HG02623 (cell line): Measurements from ENCODE around the gene MREG.
"Not testable (repeated sequence)": the region's sequence is repeated elsewhere in the genome, so short reads cannot be mapped to it uniquely, and the experiment has no call there.

ENCODE experiments used
- ATAC-seq: cut with Tn5 transposase; IDR thresholded peaks from one replicate; pipeline ENCODE4 v1.9.1; 2021; ENCODE audit warnings: moderate library complexity; ENCODE audit not compliant: unreplicated experiment

The MREG gene

DNA sequence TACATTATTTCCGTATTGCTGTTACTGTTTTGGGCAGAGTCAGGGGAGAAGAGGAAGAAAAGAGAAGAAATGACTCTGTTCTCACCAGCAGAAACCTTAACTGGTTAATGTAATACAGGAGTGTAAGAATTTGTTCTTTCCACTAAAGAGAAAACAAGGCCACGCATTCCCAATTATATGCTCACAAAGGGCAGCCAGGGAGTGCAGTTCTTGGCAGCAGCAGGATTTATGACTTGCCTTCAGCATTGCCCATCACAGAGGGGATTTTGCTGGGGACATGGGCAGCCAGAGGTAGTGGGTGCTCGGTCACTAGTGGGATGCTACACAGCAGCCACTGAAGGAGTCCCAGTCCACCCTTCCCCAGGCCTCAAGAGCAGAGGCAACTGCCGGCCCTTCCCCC is 18.4 kb downstream of the MREG start:
- ATAC-seq: no peak

DNA sequence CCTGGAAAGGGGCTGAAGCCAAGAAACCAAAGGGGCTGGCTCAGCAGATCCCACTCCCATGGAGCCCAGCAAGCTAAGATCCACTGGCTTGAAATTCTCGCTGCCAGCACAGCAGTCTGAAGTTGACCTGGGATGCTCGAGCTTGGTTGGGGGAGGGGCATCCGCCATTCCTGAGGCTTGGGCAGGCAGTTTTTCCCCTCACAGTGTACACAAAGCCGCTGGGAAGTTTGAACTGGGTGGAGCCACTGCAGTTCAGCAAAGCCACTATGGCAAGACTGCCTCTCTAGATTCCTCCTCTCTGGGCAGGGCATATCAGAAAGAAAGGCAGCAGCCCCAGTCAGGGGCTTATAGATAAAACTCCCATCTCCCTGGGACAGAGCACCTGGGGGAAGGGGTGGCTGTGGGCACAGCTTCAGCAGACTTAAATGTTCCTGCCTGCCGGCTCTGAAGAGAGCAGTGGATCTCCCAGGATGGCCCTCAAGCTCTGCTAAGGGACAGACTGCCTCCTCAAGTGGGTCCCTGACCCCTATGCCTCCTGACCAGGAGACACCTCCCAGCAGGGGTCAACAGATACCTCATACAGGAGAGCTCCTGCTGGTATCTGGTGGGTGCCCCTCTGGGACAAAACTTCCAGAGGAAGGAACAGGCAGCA is 24.7 kb downstream of the MREG start:
- not testable (repeated sequence) for ATAC-seq

DNA sequence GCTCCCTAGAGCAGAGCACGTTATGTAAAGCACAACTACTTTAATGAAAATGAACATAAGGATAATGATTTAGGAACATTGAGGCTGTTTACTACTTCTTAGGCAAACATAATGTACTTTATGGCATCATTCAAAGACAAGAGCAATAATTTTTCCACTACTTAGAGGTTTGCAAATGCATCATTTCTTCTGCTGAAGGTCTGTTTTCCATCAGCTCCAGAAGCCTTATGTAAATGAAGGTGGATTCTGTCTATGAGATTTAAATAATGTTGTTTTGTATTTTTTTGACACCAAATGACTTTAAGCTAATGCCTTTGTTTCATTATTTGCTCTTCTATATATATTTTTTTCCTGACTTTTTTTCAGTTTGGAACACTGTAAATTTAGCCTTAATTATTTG is 28.1 kb downstream of the MREG start:
- ATAC-seq: no peak

DNA sequence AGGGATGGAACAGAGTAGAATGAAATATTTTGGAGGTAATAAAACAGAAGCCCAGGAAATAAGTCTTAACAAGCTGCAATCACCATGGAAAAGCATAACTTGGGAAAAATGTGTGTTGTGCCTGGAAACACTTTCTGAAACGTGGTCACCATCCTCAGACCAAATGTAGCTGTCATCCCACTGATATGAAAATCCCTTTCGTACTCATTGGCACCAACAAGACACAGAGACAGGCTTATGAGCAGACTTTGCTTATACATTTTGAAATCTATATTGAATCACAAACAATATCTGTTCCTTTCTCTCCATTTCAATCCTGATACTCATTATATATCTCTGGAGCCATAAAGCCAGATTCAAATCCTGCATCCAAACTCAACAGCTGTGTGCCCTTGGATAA is 28.7 kb downstream of the MREG start:
- ATAC-seq: no peak

DNA sequence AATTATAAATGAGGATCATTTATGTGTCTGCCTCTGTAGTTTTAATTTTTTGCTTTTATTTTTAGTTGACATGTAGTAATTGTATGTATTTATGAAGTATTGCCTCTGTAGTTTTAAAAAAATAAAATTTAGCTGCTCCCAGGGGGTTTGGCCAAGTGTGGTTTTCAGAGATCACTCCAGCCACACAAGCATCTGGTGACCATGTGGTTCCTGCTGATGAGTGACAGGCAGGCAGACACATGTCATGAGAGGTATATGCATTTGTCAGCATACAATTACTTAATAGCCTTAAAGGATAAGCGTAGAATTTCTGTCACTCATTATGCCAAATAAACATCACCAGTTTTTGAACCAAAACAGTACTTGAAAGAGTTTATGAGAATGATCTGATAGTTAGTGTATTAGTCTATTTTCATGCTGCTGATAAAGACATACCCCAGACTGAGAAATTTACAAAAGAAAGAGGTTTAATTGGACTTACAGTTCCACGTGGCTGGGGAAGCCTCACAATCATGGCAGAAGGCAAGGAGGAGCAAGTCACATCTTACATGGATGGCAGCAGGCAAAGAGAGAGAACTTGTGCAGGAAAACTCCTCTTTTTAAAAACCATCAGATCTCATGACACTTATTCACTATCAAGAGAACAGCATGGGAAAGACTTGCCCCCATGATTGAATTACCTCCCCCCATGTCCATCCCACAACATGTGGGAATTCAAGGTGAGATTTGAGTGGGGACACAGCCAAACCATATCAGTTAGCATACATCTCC is 29.6 kb downstream of the MREG start:
- ATAC-seq: no peak

DNA sequence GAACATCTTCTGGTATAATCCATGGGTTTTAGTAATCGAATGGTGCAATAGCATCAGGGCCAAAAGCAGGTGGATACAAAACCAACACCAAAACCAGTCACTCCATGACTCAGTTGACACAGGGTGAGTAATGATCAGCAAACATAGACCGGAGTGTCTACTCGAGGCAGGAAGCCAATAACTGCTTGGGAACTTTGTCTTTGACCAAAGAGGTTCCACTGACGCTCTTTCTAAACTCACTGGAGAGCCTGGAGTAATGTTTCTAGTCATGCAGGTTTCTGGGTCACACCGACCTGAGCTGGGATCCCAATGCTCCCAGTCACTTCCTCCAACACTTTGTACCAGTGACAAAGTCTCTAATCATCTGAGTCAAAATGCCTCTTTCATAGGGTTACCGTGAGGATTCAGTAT is 30.9 kb downstream of the MREG start:
- ATAC-seq: peak; percentile 58

DNA sequence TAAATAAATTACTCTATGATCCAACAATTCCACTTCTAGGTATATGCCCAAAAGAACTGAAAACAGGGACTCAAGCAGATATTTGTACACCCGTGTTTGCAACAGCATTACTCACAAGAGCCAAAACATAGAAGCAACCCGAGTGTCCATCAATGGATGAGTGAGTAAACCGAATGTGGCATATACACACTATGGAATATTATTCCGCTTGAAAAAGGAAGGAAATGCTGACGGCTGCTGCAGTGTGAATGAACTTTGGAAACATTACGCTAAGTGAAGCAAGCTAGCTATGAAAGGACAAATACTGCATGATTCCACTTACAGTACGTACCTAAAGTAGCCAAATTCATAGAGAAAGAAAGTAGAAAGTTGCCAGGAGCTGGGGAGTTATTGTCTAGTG is 32.2 kb downstream of the MREG start:
- no peak for ATAC-seq

DNA sequence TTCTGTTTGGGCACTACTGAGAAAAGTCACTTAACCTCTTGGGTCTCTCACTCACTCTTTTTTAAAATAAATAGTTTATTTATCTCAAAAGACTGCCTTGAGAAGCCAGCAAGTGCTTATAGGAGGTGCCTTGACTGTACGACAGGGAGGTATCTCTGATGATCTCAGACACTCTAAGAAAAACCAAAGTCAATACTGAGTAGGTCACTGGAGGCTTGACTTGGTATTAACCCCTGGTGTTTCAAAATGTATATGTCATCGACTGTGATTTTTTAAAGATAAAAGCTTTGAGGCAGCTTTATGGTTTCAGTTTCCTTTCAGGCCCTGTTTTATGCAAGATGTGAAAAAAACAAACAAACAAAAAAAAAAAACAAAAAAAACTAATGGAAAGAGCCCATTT is 33.7 kb downstream of the MREG start:
- no peak for ATAC-seq

DNA sequence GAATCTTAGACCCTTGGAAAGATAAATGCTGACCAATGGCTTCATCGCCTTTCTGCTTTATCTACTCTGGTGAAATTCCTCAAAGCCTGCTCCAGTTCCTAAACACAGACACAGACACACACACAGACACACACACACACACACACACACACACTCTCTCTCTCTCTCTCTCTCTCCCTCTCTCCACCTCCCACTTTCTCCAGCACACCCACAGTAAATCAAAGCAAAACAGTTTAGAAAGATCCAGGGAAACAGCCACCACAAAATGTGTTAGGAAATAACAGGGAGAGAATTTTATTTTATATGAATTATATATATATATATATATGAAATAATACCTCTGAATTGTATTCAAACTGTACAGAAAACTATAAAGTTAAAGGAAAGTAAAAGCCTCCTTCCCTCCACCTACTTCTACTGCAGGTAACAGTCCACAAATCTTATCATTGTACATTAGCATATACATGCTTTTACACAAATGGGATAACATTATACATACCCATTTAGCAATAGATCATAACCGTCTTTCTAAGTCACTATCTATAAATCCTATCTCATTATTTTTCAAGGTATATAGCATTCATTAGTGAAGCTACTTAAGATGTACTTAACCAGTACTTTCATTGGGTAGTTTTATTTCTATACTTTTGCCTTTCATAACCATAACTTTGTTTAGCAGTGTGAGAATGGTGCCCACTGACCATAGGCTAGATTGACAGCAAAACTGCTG is 38.5 kb downstream of the MREG start:
- no peak for ATAC-seq

DNA sequence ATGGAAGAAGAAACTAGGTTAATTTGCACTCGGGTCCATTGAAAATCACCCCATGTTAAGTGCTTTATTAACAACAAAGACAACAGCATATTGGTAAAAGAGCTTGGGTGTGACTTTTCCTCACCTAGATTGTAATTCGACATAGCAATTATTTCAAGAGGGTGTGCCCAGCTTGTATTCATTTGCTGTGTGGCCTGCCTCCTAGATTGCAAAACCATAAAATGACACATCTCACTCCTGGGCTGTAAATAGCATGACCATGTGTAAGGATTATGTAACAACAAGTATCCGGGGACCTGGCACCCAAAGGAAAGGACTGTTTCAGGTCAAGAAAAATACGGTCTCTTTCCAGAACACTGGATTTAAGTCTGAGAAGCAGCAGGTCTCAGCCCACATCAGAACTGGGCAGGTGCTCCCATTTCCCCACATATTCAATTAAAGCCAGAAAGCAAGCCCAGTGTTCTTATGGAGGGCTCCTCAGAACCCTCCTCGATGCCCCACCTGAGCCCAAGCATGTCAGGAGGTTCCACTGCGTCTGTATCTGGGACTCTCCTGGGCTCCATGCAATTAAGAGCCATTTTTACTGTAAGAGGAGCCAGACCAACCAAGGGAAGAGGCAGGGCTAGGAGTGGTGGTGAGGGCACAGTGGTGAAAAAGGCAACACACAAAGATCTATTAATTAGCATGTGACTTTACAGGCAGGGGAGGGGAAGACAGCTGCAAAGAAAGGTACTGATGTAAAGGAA is 39.2 kb downstream of the MREG start:
- ATAC-seq: no peak

DNA sequence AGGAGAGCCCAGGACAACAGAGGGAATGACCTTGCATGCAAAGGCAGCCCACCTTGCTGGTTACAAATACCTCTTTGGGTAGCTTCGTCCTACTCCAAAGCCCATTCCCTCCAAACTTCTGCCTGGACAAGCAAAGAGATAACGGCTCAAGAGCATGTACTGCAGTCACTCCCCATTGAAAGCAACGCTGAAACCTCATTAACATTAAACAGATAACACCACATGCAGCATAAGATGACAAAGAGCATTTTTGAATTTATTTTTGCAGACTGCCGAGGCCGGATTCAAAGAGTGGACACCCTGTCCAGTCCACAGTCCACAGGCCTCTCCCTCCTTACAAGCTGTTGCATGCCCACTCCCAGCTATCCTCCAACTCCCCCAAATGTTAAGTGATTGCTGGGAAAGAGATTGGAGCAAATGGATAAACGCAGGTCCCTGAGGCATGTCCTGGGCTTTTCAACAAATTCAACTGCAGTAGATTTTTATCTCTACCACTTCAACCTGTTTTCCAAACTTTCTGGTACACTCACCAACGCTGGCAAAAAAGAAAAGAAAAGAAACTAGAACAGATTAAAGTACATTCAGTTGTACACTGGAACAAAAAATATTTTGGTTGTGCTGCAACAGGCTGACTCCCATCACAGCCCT is 40.1 kb downstream of the MREG start:
- no peak for ATAC-seq

DNA sequence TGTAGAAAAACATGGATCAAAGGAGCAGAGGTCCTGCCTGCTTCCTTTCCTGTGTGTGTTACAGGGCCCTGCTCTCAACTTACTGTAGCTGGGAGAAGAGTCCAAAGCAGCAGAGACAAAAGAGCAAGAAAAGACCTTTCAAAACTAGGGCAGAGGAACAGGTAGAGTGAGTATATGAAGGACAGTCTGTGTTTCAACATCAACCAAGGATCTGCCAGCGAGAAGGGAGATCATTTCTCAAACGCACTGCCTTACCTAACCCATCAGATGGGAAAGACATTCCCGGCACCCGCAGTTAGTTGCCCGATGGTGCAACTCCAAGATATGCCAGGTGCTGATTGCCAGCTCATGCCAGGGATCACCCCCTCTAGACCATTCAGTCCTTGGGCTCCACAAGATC is 41.7 kb downstream of the MREG start:
- ATAC-seq: no peak

DNA sequence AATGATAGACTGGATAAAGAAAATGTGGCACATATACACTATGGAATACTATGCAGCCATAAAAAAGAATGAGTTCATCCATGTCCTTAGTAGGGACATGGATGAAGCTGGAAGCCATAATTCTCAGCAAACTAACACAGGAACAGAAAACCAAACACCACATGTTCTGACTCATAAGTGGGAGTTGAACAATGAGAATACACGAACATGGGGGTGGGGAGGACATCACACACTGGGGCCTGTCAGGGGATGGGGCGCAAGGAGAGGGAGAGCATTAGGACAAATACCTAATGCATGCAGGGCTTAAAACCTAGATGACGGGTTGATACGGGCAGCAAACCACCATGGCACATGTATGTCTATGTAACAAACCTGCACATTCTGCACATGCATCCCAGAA is 42.5 kb downstream of the MREG start:
- not testable (repeated sequence) for ATAC-seq

DNA sequence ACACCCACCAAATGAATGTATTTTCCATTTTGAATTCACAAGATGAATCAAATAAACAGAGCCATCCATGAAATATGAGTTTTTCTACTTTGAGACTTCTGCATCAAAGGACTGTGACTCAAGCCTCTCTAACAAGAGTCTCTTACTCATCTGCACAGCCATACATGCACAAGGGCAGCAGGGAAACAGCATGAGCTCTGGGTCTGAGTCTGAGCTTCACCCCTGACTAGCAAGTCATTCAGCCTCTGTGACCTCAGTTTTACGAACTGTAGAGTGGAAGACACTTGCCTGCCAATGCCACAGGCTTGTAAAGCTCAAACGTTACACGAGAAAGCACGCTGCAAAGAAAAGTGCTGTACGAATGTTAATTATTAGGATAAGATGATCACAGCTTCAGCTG is 42.9 kb downstream of the MREG start:
- no peak for ATAC-seq

DNA sequence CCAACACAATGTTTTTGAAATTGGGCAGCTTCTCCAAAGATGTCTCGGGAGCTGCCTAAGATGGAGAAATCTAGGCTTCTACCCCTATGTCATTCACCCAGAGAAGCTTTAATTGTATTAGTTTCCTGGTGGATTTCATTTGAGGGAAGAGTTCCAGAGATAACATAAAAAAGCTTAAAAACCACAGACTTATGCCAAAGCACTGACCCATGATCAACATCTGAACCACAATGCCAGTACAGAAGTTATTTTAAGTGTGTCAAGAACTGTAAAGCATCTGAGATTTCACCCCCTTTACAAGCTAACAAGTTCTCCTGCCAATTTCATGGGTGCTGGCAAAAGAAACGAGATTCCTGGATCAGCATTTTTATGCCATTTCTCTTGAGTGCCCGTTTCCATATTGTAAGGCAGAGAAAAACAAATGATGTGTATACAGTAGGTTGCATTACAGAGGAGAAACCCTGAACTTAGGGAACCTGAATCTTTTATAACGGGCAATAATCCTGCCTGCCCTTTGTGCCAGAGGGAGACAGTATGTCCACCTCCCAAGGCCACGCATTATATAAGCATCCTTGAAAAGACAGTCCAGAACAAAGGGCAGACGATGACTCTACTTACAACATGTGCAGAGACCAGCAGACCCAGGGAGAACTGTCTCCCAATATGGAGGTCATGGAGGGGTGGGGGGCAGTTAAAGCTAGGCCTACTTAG is 44.1 kb downstream of the MREG start:
- no peak for ATAC-seq

DNA sequence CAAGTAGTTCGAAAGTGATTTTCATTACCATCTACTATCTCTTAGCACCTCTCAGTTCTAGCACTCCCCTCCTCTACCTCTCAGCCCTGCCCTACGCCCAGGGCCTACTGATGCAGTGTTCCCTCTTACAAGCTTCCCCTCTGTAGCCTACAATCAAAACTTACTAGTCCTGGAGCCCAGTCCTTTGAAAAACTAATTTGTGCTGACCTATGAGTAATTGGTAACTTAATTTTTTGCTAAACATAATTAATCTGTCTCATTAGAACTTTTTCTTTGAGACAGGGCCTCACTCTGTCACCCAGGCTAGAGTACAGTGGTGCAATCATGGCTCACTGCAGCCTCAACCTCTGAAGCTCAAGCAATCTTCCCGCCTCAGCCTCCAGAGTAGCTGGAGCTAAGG is 44.9 kb downstream of the MREG start:
- ATAC-seq: no peak

DNA sequence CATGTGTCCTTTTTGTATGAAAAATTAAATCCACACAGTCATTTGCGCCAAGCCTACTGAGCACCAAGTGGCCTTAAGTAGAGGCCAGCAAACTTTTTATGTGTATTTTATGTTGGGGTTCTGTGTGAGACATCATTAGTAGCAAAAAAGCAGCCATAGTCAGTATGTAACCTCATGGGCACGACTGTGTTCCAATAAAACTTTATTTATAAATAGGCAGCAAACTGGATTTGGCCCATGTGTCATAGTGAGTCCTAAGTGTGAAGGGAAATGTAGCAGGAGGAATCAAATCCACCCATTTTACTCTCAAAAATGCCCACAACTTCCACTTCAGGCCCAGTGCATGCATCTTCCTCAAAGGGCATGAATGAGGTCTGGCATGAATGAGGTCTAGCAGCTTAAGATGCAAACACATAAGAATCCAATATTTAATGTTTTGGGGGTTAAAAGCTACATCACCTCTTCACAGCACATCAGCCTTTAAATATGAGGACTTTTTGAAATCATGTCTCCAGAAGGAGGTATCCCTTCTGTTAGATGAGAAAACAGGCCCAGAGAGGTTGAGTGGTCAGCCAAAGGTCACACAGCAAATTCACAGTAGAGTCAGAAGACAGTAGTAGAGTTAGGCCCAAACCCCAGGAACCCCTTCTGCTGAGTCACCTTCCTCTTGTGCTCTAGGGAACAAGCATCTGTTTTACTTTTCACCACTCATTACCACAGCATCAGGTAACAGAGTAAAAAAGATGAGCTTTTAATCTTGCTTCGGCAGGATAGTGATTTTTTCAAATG is 45.6 kb downstream of the MREG start:
- ATAC-seq: no peak

DNA sequence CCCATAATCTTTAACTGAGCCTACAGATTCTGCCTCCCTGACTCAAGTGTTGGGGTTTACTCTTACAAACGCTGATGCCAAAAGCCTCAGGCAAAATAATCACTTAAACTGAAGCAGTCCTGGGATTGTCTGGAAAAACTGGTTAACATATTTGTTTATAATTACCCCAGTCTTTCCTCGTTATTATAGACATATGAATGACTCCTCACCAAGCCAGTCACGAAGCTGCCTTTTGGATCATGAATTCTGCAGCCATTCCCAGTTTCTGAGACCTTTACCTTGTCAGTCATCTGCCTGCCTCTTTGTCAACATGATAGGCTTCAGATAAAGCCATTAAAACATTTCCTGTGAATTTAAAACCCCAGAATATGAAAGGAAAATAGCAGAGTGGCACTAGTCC is 46.4 kb downstream of the MREG start:
- ATAC-seq: no peak

DNA sequence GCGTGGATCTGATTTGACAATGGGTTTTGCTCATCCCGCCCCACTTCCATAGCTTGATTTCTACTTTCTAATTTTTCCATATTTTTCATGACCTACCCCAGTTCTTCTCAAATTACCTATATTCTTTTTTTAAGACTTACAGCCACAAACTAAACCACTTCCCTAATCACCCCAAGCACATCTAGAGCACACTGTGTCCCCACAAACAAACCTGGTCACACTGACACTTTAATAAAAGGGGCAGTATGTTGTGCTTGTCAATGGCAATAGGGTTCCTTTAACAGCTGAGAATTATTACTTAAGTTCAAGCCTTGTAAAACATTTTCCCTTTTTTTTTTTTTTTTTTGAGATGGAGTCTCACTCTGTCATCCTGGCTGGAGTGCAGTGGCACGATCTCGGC is 47.1 kb downstream of the MREG start:
- ATAC-seq: no peak
